Fibroblast of the conjunctiva (primary cell): ENCODE measurements around the gene LRPPRC.

ENCODE experiments used
- DNase-seq: peaks from one replicate; pipeline ENCODE4 v3.0.0-alpha.2; 2010; ENCODE audit warnings: low read depth

Gene LRPPRC

DNA sequence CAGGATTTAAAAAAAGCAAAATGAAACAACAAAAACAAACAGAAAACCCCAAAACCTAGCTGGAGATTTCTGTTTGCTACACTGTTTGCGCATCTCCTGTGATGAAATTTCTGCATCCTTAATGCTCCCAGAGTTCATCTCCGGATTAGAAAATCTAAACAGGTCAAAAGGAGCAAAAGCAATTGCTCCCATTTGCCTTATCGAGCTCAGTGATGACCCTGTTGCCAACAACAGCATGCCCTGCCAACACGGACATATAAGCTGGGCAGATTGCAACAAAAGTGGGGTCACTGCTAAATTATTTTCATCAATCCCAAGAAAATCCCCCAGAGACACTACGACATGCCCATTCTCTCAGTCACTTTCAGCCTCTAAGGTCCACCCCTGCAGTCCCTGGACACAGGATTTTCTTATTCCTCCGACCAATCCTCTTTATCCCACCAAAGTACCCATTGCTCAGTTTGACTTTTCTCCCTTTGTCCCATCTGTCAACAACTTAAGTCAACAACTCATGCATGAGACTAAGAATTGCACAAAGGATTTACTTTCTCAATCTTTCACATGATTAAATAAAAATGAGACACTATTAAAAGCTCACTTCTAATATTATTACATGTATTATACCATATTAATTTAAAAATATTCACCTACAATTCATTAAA lies 89.2 kb downstream of the LRPPRC start:
- DNase-seq, result no peak

DNA sequence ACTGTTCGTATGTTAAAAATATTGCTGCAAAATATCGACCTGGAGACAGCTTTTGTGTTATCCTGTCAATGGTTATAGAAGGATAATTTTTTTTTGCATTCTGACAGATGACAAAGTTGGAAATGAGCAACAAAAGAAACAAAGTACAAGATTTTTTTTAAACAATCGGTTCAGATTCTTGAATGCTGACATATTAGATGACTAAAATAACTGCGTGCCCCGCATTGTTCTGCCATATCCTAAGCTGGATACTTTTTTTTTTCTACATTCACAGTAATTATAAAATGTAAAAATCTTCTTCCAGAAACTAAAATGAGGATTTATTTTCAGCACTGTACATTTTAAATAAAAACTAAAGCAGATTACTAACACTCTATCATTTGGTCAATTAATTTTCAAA lies 89.9 kb downstream of the LRPPRC start:
- DNase-seq, result no peak

- DNase-seq, result no peak
These were observed 90.4 kb downstream of the LRPPRC start for GRCh38 chr2:43905371-43905803.

- no peak for DNase-seq
These were observed 96.2 kb downstream of the LRPPRC start for GRCh38 chr2:43899589-43899988.

DNA sequence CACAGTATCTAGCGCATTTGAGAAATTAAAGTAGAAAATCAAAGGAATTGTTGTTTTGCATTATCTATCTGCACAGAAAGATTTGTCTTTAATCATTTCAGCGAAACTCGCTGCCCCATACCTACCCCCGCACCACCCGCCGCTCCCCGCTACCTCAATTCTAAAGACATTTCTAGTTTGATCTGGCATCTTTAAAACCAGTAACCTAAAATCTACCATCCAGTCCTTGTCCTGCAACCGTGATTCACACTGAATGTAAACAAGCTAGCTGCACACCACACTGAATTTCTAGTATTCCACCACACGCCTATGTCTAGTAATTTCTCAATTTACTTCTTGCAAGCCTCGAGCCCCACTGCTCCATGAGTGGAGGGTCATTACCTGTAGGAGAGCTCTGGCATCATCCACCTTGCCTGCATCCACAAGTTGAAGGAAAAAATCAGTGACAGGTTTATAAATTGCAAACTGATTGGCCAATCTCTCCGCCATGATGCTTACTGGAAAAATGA lies 96.9 kb downstream of the LRPPRC start:
- DNase-seq, result no peak

DNA sequence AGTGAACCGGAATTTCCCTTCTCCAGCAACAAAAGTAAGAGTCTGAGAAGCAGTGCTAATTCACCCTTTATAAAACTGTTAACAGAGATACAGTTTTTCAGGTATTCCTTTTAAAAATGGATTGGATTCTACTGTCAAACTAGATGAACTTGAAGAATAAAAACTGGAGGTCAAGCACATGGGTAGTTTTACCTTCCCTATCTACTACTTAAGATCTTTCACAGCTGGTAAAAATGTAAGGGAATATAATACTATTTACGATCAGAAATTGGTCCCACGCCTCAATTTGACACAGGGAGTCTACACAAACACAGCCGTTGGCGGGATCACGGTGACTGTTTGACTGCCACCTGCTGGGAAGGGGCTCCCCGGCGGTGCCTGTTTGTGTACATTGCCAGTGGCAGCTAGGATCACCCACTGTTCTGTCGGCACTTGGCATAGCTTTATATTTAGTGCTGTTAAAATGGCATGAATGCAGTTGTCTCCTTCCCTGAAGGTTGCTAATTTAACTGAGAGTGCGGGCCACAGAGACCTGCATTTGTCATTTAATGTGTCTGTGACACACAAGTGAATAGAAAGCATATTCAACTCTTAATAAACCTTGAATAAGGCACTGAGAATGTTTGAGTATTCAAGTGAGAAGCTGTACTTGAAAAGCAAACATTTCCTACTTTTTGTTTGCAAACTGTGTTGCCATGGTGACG lies 97.5 kb downstream of the LRPPRC start:
- DNase-seq, result no peak

GRCh38 chr2:43897492-43897891 lies 98.3 kb downstream of the LRPPRC start:
- DNase-seq, result no peak

GRCh38 chr2:43896906-43897305 lies 98.9 kb downstream of the LRPPRC start:
- DNase-seq, result no peak

GRCh38 chr2:43894743-43895142 lies 101.0 kb downstream of the LRPPRC start:
- DNase-seq, result no peak

GRCh38 chr2:43890855-43891254 lies 104.9 kb downstream of the LRPPRC start:
- DNase-seq, result peak; percentile 10

DNA sequence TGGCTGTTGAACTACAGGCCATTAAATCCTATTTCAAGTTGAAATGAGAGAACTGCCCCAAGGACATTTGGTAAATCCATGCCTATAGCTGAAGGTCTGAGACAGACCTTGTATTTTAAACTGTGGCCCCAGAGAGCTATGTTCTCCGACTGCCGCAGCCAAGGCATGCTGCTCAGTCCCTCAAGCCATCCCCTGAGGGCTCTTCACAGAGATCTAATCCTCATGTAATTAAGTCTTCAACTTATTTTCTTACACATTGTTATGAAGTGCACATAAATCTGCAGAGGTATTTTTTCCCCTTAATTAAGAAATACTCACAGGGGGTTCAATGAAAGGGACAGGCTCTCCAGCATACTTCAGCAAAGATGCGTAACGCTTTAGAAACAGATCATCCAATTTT lies 106.4 kb downstream of the LRPPRC start:
- DNase-seq, result no peak

DNA sequence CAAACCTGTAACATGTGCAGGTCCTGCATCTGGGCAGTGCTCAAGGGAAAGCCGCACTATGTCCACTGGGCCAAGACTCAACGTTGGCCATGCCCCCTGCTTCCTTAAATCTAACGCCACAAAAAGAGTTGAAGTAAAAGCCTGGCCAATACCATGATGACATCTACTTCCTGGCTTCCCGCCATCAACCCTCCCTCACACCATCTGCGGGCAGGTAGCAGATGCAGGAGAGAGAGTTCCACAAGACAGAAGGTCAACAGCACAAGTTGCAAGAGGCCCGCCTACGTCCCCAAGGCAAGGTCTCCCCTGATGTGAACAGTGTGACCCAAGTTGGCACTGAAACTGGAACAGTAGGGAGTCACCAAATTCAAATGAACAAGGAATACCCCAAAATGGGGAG lies 108.6 kb downstream of the LRPPRC start:
- no peak for DNase-seq

GRCh38 chr2:43885132-43885632 lies 110.6 kb downstream of the LRPPRC start:
- DNase-seq, result no peak

GRCh38 chr2:43884689-43885088 lies 111.1 kb downstream of the LRPPRC start:
- no peak for DNase-seq

DNA sequence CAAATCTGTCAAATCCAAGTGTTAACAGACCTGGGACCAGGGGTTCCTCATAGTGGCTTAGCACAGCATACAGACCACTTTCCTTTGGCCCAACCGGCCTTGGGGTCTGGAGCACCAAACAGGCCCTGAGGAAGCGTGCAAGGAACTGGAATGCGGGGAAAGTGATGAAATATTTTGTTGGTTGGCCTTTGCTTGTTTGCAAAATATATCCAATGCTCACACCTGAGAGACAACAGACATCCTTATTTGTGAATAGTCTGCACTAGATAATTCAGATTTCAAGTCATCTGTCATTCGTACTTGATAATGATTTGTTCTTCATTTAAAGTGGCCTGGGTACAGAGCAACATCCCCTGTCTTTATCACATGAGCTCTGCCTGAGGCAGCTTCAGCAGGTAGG lies 113.5 kb downstream of the LRPPRC start:
- no peak for DNase-seq

GRCh38 chr2:43880952-43881351 lies 114.8 kb downstream of the LRPPRC start:
- DNase-seq, result no peak

- DNase-seq, result no peak
These were observed 115.3 kb downstream of the LRPPRC start for GRCh38 chr2:43880471-43880870.

- peak; percentile 30 for DNase-seq
These were observed 116.5 kb downstream of the LRPPRC start for GRCh38 chr2:43879261-43879660.

DNA sequence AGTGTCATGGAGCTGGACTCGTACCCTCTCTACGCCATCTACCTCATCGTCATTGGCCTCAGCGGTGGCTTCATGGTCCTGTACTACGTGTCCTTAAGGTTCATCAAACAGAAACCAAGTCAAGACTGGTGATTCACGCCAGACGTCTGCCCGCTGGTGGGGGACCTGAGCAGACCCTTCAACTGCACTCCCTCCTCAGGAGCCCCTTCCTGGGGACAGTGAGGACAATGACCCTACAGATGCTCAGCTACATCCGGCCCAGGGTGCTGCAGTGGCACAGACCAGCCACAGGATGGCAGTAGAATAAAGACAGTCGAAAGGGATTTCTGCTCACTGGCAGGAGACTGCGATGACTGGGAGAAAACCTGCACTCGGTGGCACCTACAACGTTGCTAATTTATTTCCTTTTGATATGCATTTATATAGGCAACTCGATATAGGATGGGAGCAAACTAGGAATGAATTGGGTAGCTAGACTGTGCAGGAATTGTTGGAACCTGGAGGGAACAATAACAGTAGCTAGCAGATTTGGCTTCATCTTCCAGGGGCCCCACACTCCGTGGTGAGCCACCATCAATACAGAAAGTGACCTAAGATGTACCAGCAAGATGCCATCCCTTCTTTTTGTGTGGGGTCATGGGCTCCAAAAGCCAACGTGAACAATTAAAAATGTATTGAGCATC lies 117.9 kb downstream of the LRPPRC start:
- peak; percentile 42 for DNase-seq

- DNase-seq, result no peak
These were observed 120.9 kb downstream of the LRPPRC start for GRCh38 chr2:43874776-43875451.

DNA sequence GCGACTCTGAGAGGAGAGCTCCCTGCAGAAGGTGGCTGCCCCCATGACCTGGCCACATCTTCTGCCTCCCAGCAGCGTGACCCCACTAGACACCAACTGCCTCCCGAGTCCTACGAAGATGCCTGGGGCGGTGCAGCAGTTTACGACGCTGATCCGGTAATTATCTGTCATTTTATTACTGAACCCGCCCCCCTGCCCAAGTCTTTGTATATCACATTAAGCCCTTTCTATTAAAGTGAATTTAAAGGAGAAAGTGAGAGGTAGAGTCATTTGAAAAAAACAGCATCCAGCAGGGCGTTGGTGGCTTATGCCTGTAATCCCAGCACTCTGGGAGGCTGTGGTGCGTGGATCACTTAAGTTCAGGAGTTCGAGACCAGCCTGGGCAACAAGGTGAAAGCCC lies 123.6 kb downstream of the LRPPRC start:
- DNase-seq, result no peak

GRCh38 chr2:43855292-43855691 lies 140.5 kb downstream of the LRPPRC start:
- DNase-seq, result no peak
